Lung (tissue), 16 donors: ENCODE data around the gene RER1. TPM values are rescaled to one million over a fixed set of nuclear protein-coding genes. Genes with fewer than 3 reads are reported as not detected.

Source experiments
- ATAC-seq: fragments of 200-7000 bp; cut with Tn5 transposase; one replicate; pipeline ENCODE4 v1.9.1; 2020; ENCODE audit warnings: moderate number of reproducible peaks; ENCODE audit not compliant: insufficient read depth, low FRiP score
- DNase-seq, 3 donors: peaks; one replicate each; pipeline ENCODE4 v3.0.0-alpha.2; 2013 to 2017
- H3K27ac ChIP-seq, 2 donors: one replicate each; pipeline ENCODE4 v1.5.1; 2013; ENCODE audit warnings: mild to moderate bottlenecking in 2 of 2, moderate library complexity in 2 of 2, control low read depth in 1 of 2, inconsistent platforms in 1 of 2, low read depth in 1 of 2, low read length in 1 of 2
- H3K27me3 ChIP-seq, 3 donors: one replicate each; pipeline ENCODE4 v1.5.1; 2013; ENCODE audit warnings: low read length in 2 of 3; ENCODE audit not compliant: control insufficient read depth in 3 of 3, insufficient read depth in 3 of 3
- H3K36me3 ChIP-seq, 4 donors: one replicate each; pipeline ENCODE4 v1.5.1; 2013; ENCODE audit warnings: low read length in 4 of 4, mild to moderate bottlenecking in 1 of 4, moderate library complexity in 1 of 4; ENCODE audit not compliant: control insufficient read depth in 4 of 4, insufficient read depth in 4 of 4
- H3K4me1 ChIP-seq, 5 donors: one replicate each; pipeline ENCODE4 v1.5.1; 2013; ENCODE audit warnings: low read length in 5 of 5, mild to moderate bottlenecking in 2 of 5, moderate library complexity in 1 of 5; ENCODE audit not compliant: control insufficient read depth in 5 of 5, insufficient read depth in 5 of 5
- H3K4me3 ChIP-seq: one replicate; pipeline ENCODE4 v1.5.1; 2013; ENCODE audit warnings: mild to moderate bottlenecking, control low read depth, moderate library complexity
- H3K9ac ChIP-seq, 2 donors: one replicate each; pipeline ENCODE4 v1.5.1; 2013; ENCODE audit warnings: low read length in 2 of 2, control low read depth in 1 of 2; ENCODE audit not compliant: insufficient read depth in 1 of 2
- H3K9me3 ChIP-seq, 4 donors: one replicate each; pipeline ENCODE4 v1.5.1; 2013; ENCODE audit warnings: low read length in 3 of 4, mild to moderate bottlenecking in 1 of 4, moderate library complexity in 1 of 4; ENCODE audit not compliant: control insufficient read depth in 4 of 4, insufficient read depth in 3 of 4
- WGBS, 2 donors: extraction: QIAGEN DNeasy Blood & Tissue Kit; methylation state at CpG; one replicate each; pipeline ENCODE4 v1.1.7; 2013; 5-methylcytosine and 5-hydroxymethylcytosine counted together
- long read RNA-seq, 5 donors: transcript quantifications; one replicate each; lab custom pipeline, GENCODE V29; 2026
- polyA plus RNA-seq, 2 donors: library from polyadenylated mRNA; stranded (reverse); fragments of 200-250 nt; gene quantifications; one replicate each; pipeline ENCODE4 v1.2.1, GENCODE V29; 2013
- total RNA-seq, 2 donors: library from RNA; depleted of rRNA in 1 of 2; stranded (reverse); fragments of >200 nt in 1 of 2; gene quantifications; one replicate each; pipeline ENCODE4 v1.2.1, GENCODE V29; 2014 to 2021
- TF ChIP-seq, protein P1 (sequence below): IDR thresholded peaks from 2 replicates; pipeline ENCODE4 v1.5.1; 2012; ENCODE audit warnings: mild to moderate bottlenecking; ENCODE audit errors: control extremely low read depth, extremely low read depth
- donor health status: control.
- donor health status: control.
- donor health status: Bipolar disorder and iron deficiency.
- donor health status: healthy.
- donor health status: DM: yes; HTN: yes; CAD: no.

Gene RER1, protein sequence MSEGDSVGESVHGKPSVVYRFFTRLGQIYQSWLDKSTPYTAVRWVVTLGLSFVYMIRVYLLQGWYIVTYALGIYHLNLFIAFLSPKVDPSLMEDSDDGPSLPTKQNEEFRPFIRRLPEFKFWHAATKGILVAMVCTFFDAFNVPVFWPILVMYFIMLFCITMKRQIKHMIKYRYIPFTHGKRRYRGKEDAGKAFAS
- 100 to 1,000 TPM in 1 of 2 donors, 10 to 100 TPM in 1; 79.7 to 134 TPM for total RNA-seq
- polyA plus RNA-seq, result 10 to 100 TPM; 71.7 to 96.1 TPM
- long read RNA-seq, donor 1, transcript RER1-209 (7 exons, 3,044 nt), result major isoform, 29 of 36 reads
- long read RNA-seq, donor 1, partial matches to known transcripts, result 0 of 36 reads
- long read RNA-seq, donor 1, other reads (novel, unspliced or antisense), result 0 of 36 reads
- long read RNA-seq, donor 2, transcript RER1-209 (7 exons, 3,044 nt), result major isoform, 10 of 10 reads
- long read RNA-seq, donor 2, partial matches to known transcripts, result 0 of 10 reads
- long read RNA-seq, donor 2, other reads (novel, unspliced or antisense), result 0 of 10 reads
- long read RNA-seq, donor 3, transcript RER1-209 (7 exons, 3,044 nt), result major isoform, 15 of 18 reads
- long read RNA-seq, donor 3, partial matches to known transcripts, result 0 of 18 reads
- long read RNA-seq, donor 3, other reads (novel, unspliced or antisense), result 0 of 18 reads
- long read RNA-seq, donor 4, transcript RER1-209 (7 exons, 3,044 nt), result major isoform, 11 of 16 reads
- long read RNA-seq, donor 4, partial matches to known transcripts, result 0 of 16 reads
- long read RNA-seq, donor 4, other reads (novel, unspliced or antisense), result 0 of 16 reads
- long read RNA-seq, donor 5, transcript RER1-209 (7 exons, 3,044 nt), result major isoform, 38 of 58 reads
- long read RNA-seq, donor 5, partial matches to known transcripts, result 7 of 58 reads
- long read RNA-seq, donor 5, other reads (novel, unspliced or antisense), result 5 of 58 reads

DNA sequence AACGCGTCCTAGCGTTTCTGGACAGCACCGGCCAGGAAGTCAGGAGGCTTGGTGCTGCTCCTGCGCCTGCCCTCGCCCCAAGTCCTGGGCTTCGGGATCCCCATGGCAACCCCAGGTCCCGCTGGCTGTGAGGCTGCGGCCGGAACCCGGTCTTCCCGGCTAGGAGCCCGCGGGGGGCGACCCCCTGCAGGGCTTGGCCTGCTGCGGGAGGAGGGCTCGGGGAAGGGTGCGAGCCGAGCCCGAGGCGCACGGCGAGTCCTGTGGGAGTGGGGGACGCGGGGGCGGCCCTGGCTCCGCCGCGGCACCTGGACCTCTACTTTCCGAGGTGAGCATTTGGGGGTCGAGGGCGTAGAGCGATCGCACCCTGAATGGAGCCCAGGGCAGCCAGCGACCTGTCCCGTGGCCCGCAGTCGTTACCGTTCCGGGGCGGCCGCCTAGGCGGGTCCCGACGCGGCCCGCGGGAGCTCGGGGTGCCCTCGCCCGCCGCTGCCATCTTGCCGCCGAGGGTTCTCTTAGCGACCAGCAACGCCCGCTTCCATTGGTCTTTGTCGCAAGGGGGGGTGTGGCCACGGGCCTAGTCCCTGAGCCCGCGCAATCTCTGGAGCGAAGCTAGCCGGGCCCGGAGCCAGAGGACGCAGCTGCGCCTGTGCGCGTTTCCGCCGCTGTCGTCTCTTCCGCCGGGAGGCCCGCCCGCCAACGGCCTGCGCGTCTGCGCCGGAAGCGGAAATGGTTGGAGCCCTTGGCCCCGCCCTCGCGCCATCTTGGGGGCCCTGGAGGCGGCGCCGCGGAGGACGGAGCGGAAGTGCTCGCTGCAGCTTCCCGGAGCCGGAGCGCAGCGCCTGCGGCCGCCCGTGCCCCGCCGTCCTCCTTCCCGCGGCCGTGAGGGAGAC, at the start of gene RER1, which contains the start of gene MORN1:
RER1 (plus strand) TSS at position 801 of the 890 bp plus-strand sequence. CDS start 3,950 bp downstream, outside the sequence.
MORN1 (minus strand) TSS at position 514 of the 890 bp plus-strand sequence; CDS start at position 493, 21 bp downstream.
- peak within 1 kb of the TSS; percentile 90 for H3K4me3 ChIP-seq
- no peaks in the 10 kb centered on the region for H3K27me3 ChIP-seq
- TF ChIP-seq, protein P1, sequence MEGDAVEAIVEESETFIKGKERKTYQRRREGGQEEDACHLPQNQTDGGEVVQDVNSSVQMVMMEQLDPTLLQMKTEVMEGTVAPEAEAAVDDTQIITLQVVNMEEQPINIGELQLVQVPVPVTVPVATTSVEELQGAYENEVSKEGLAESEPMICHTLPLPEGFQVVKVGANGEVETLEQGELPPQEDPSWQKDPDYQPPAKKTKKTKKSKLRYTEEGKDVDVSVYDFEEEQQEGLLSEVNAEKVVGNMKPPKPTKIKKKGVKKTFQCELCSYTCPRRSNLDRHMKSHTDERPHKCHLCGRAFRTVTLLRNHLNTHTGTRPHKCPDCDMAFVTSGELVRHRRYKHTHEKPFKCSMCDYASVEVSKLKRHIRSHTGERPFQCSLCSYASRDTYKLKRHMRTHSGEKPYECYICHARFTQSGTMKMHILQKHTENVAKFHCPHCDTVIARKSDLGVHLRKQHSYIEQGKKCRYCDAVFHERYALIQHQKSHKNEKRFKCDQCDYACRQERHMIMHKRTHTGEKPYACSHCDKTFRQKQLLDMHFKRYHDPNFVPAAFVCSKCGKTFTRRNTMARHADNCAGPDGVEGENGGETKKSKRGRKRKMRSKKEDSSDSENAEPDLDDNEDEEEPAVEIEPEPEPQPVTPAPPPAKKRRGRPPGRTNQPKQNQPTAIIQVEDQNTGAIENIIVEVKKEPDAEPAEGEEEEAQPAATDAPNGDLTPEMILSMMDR, result no peak
- 0 to 1% methylated on average over 96 to 103 of the region's 103 CpGs for WGBS, 2 donors
- DNase-seq (peak; percentile 99 to 100 (median 99)), ATAC-seq (peak; percentile 97)
- peak within 1 kb of the TSS; percentile 67 for H3K9ac ChIP-seq
- peaks cover 0 to 16% (median 8%) of the 10 kb centered on the region in 4 donors for H3K36me3 ChIP-seq
- peak within 1 kb of the TSS; percentile 88 to 90 for H3K27ac ChIP-seq
- H3K9me3 ChIP-seq, result no peaks in the 10 kb centered on the region
- H3K4me1 ChIP-seq, result peaks cover 0 to 22% (median 12%) of the 10 kb centered on the region in 5 donors

GRCh38 chr1:2342384-2343022, 49.1 kb upstream of the RER1 start:
- Histone ChIP-seq H3K4me1 (peaks cover 0 to 4% (median 0%) of the 10 kb centered on the region in 5 donors), H3K9ac (no peak overlapping the region), H3K27me3 (no peaks in the 10 kb centered on the region), H3K36me3 (no peaks in the 10 kb centered on the region), H3K9me3 (no peaks in the 10 kb centered on the region), H3K4me3 (no peak overlapping the region), H3K27ac (no peak overlapping the region)
- TF ChIP-seq, protein P1, result no peak
- WGBS, 2 donors, result 90 to 92% methylated on average over 21 of the region's 21 CpGs
- DNase-seq, result no peak
- ATAC-seq, result no peak
